Transverse colon (tissue), 4 donors: Measurements from ENCODE around the gene KASH5. TPM values are rescaled to one million over a fixed set of nuclear protein-coding genes. Genes with fewer than 3 reads are reported as not detected.

Experiments
- DNase-seq: peaks from one replicate; pipeline ENCODE4 v3.0.0-alpha.2; 2019
- H3K27ac ChIP-seq, 4 donors: fragments of 200-600 bp; sonication (generic); 2 replicates each; pipeline ENCODE4 v1.5.1; 2016 to 2018; ENCODE audit warnings: inconsistent platforms in 4 of 4
- H3K27me3 ChIP-seq: fragments of 200-600 bp; sonication (generic); 2 replicates; pipeline ENCODE4 v1.5.1; 2017; ENCODE audit warnings: inconsistent platforms
- H3K36me3 ChIP-seq, 4 donors: fragments of 200-600 bp; sonication (generic); 2 replicates each; pipeline ENCODE4 v1.5.1; 2017 to 2019; ENCODE audit warnings: inconsistent platforms in 4 of 4
- H3K4me1 ChIP-seq, 4 donors: fragments of 200-600 bp; sonication (generic); 2 replicates each; pipeline ENCODE4 v1.5.1; 2017 to 2020; ENCODE audit warnings: inconsistent platforms in 4 of 4
- H3K4me3 ChIP-seq, 4 donors: fragments of 200-600 bp; sonication (generic); 1 replicate in 1 of 4; 2 replicates in 3 of 4; pipeline versions ENCODE4 v1.5.1 to v1.6.1; 2017 to 2019; ENCODE audit warnings: inconsistent platforms in 4 of 4
- H3K9me3 ChIP-seq, 2 donors: fragments of 200-600 bp; sonication (generic); 2 replicates each; pipeline ENCODE4 v1.5.1; 2017 to 2019; ENCODE audit warnings: inconsistent platforms in 2 of 2
- CTCF ChIP-seq, 5 experiments: fragments of 200-600 bp in 3 of 5; fragments of 450-650 bp in 2 of 5; sonication (generic) in 3 of 5; IDR thresholded peaks; 1 replicate in 2 of 5; 2 replicates in 3 of 5; pipeline ENCODE4 v1.5.1; 2016 to 2017; ENCODE audit warnings: antibody characterized with exemption in 5 of 5, inconsistent platforms in 3 of 5, mild to moderate bottlenecking in 2 of 5, moderate library complexity in 1 of 5
- EP300 ChIP-seq: sonication (generic); formaldehyde crosslinking; IDR thresholded peaks from one replicate; pipeline ENCODE4 v1.6.1; 2017; ENCODE audit warnings: antibody characterized with exemption, low read depth
- POLR2A ChIP-seq: fragments of 450-650 bp; IDR thresholded peaks from one replicate; pipeline ENCODE4 v1.6.1; 2016; ENCODE audit warnings: antibody characterized with exemption, mild to moderate bottlenecking, moderate library complexity
- POLR2AphosphoS5 ChIP-seq, 3 donors: sonication (generic); formaldehyde crosslinking; IDR thresholded peaks; one replicate each; pipeline ENCODE4 v1.6.1; 2016; ENCODE audit warnings: antibody characterized with exemption in 3 of 3
- WGBS, 2 donors: methylation state at CpG; one replicate each; pipeline ENCODE4 v1.1.5; 2018; ENCODE audit warnings: low coverage in 1 of 2; 5-methylcytosine and 5-hydroxymethylcytosine counted together
- in situ Hi-C, 4 donors: fragments of 200-750 bp; cut with MboI; loops; one replicate each; pipeline versions ENCODE4 v1.15.0 to v1.15.1; 2017; ENCODE audit warnings: low sequenced_read_pairs in 3 of 4, low pct_ligation_motif_present in 1 of 4, low pct_unique_long_range_greater_than_20kb in 1 of 4
- intact Hi-C: fragments of 100-400 bp; cut with DNase I; formaldehyde crosslinking; loops from one replicate; pipeline ENCODE4 v1.15.1; 2023; ENCODE audit warnings: low total_unique reads
- total RNA-seq, 4 donors: library from RNA; depleted of rRNA; stranded (reverse); fragments of >200 nt; gene quantifications; one replicate each; pipeline ENCODE4 v1.1.0, GENCODE V29; 2016

Gene KASH5
- total RNA-seq, 4 donors from 2014 or later: not detected

GRCh38 chr19:49420227-49420626, 32.2 kb downstream of the KASH5 start:
- 74 to 86% methylated on average over 2 of the region's 2 CpGs for WGBS, 2 donors
- Histone ChIP-seq H3K27ac (no peak overlapping the region), H3K27me3 (peaks cover 97% of the 10 kb centered on the region), H3K36me3 (no peaks in the 10 kb centered on the region), H3K4me1 (peaks cover 3 to 27% (median 18%) of the 10 kb centered on the region in 4 donors), H3K9me3 (no peaks in the 10 kb centered on the region), H3K4me3 (no peak overlapping the region)
- in situ Hi-C loops (no loop called here), intact Hi-C loops (no loop called here)
- TF ChIP-seq POLR2A: no peak
- no peak for TF ChIP-seq EP300
- no peak for TF ChIP-seq POLR2AphosphoS5 (IDR thresholded peaks at IDR 0.05)
- TF ChIP-seq CTCF (IDR thresholded peaks at IDR 0.05): no peak
- DNase-seq: no peak

GRCh38 chr19:49421039-49421877, 33.2 kb downstream of the KASH5 start:
- Histone ChIP-seq H3K36me3 (no peaks in the 10 kb centered on the region), H3K9me3 (no peaks in the 10 kb centered on the region), H3K27me3 (peaks cover 100% of the 10 kb centered on the region), H3K27ac (no peak overlapping the region), H3K4me1 (peaks cover 3 to 27% (median 18%) of the 10 kb centered on the region in 4 donors), H3K4me3 (peak overlapping the region in 1 of 4 donors; percentile 25)
- 14 to 37% methylated on average over 3 to 48 of the region's 48 CpGs for WGBS, 2 donors
- peak; percentile 42 for DNase-seq
- TF ChIP-seq CTCF (IDR thresholded peaks at IDR 0.05) (no peak), EP300 (no peak), POLR2A (no peak), POLR2AphosphoS5 (IDR thresholded peaks at IDR 0.05) (no peak)
- intact Hi-C loops: no loop called here
- in situ Hi-C loops: no loop called here

- Histone ChIP-seq H3K27me3 (peaks cover 100% of the 10 kb centered on the region), H3K4me3 (no peak overlapping the region), H3K27ac (no peak overlapping the region), H3K36me3 (no peaks in the 10 kb centered on the region), H3K4me1 (peaks cover 3 to 27% (median 18%) of the 10 kb centered on the region in 4 donors), H3K9me3 (no peaks in the 10 kb centered on the region)
- WGBS, 2 donors: 24 to 25% methylated on average over 2 to 3 of the region's 3 CpGs
- intact Hi-C loops (no loop called here), in situ Hi-C loops (no loop called here)
- DNase-seq: no peak
- TF ChIP-seq EP300 (no peak), CTCF (IDR thresholded peaks at IDR 0.05) (no peak), POLR2AphosphoS5 (IDR thresholded peaks at IDR 0.05) (no peak), POLR2A (no peak)
Observed at GRCh38 chr19:49421878-49422202, 33.8 kb downstream of the KASH5 start.

- Histone ChIP-seq H3K36me3 (no peaks in the 10 kb centered on the region), H3K4me1 (peaks cover 3 to 27% (median 18%) of the 10 kb centered on the region in 4 donors), H3K27me3 (peaks cover 100% of the 10 kb centered on the region), H3K9me3 (no peaks in the 10 kb centered on the region), H3K27ac (no peak overlapping the region), H3K4me3 (peak overlapping the region in 2 of 4 donors; percentile 15 to 42)
- 6 to 60% methylated on average over 1 to 49 of the region's 58 CpGs for WGBS, 2 donors
- peak; percentile 12 to 42 (median 20) for TF ChIP-seq CTCF (IDR thresholded peaks at IDR 0.05)
- TF ChIP-seq POLR2AphosphoS5 (IDR thresholded peaks at IDR 0.05): no peak
- no peak for DNase-seq
- intact Hi-C loops: no loop called here
- in situ Hi-C loops: no loop called here
Observed at GRCh38 chr19:49422407-49423070, 34.5 kb downstream of the KASH5 start.
